Naive B cell (primary cell): Measurements from ENCODE around the gene NCOA3. TPM values are rescaled to one million over a fixed set of nuclear protein-coding genes. Genes with fewer than 3 reads are reported as not detected.

Experiments
- ATAC-seq, 2 donors: fragments of 150-1000 bp; cut with Tn5 transposase; 2 replicates each; pipeline ENCODE4 v1.10.0; 2021; ENCODE audit warnings: low read depth in 2 of 2, mild to moderate bottlenecking in 2 of 2, moderate library complexity in 2 of 2
- DNase-seq: peaks from one replicate; pipeline ENCODE4 v3.0.0; 2022
- H3K27ac Mint-ChIP-seq, 6 donors: one replicate each; pipeline ENCODE4 v1.8.0; 2020 to 2022; ENCODE audit warnings: mild to moderate bottlenecking in 6 of 6, mixed read lengths in 6 of 6, moderate library complexity in 5 of 6, inconsistent platforms in 2 of 6
- H3K27me3 Mint-ChIP-seq, 3 donors: one replicate each; pipeline ENCODE4 v1.8.0; 2021 to 2022; ENCODE audit warnings: mixed read lengths in 3 of 3, mild to moderate bottlenecking in 1 of 3
- H3K36me3 Mint-ChIP-seq, 2 donors: one replicate each; pipeline ENCODE4 v1.8.0; 2020 to 2022; ENCODE audit warnings: mixed read lengths in 2 of 2, inconsistent platforms in 1 of 2, mild to moderate bottlenecking in 1 of 2
- H3K4me1 Mint-ChIP-seq, 3 donors: one replicate each; pipeline ENCODE4 v1.8.0; 2020 to 2022; ENCODE audit warnings: mixed read lengths in 3 of 3, inconsistent platforms in 1 of 3, mild to moderate bottlenecking in 1 of 3, moderate library complexity in 1 of 3
- H3K4me3 Mint-ChIP-seq, 8 donors: one replicate each; pipeline ENCODE4 v1.8.0; 2020 to 2022; ENCODE audit warnings: mild to moderate bottlenecking in 8 of 8, mixed read lengths in 8 of 8, moderate library complexity in 8 of 8, inconsistent platforms in 2 of 8
- H3K9me3 Mint-ChIP-seq, 7 donors: one replicate each; pipeline ENCODE4 v1.8.0; 2020 to 2022; ENCODE audit warnings: mixed read lengths in 7 of 7, mild to moderate bottlenecking in 5 of 7, inconsistent platforms in 2 of 7, moderate library complexity in 1 of 7
- polyA plus RNA-seq, 6 donors: library from polyadenylated mRNA; unstranded; fragments of 300-500 nt; fragmentation: Illumina TruSeq; gene quantifications; one replicate each; pipeline ENCODE4 v1.2.3, GENCODE V29; 2021; ENCODE audit warnings: low read depth in 6 of 6

NCOA3 gene
- polyA plus RNA-seq, 6 donors from 2014 or later = 22.7 to 70.9 (median 54.1) TPM

DNA sequence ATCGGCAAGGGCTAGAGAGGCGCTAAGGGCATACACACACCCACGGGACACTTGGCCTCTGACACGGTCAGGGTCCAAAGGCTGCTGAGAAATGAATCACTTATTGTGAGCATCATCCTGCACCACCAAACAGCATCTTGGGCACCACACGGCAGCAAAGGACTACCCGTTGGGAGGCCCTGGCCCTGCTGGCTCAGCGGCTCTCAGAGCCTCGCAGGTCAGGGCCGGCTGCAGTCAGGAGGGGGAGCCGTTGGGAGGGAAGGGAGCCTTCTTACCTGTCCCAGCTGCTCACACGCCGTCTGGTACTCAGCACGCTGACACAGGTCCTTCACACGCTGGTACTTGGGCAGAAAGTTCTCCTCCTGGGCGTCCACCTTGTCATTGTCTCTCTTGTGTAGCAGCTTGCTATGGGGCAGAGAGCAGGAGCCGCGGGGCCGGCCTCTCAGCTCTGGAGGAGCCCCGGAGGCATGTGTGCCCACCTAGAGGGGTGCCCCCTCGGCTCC, 174.6 kb downstream of the NCOA3 start:
- Mint-ChIP-seq H3K27me3 (peaks cover 0 to 8% (median 4%) of the 10 kb centered on the region in 3 donors), H3K4me1 (peaks cover 0 to 9% (median 0%) of the 10 kb centered on the region in 3 donors), H3K36me3 (no peaks in the 10 kb centered on the region), H3K27ac (no peak overlapping the region), H3K9me3 (no peaks in the 10 kb centered on the region), H3K4me3 (peak overlapping the region in 1 of 8 donors; percentile 75)
- ATAC-seq = no peak
- no peak for DNase-seq

DNA sequence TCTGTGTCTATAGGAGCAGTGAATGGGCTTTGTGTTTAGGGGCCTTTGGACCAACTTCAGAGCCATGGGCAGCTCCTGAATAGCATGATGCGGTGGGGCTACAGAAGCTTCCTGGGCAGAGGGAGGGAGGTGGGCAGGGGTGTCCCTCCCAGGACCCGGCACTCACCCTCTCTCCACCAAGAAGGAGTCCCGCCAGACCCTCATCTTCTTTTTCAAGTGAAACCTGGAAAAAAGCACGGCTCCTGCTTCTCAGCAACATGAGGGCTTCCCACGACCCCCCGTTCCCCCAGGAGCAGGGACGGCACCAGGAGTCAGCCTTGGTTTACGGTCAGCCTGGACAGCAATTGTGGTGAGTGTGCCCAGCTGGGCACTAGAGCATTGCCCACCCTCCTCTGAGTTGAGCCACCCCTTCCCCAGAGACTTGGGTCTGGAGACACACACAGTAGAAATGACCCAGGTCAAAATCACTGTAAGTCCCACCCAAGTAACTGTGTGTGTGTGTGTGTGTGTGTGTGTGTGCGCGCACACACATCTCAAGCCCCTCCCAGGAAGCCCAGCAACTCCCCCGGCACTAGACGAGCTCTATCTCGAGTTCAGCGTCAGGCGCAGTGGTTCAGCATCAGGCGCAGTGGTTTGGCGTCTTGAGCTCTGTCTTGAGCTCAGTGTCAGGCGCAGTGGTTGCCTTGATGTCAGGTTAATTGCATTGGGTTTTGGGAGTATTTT, 175.4 kb downstream of the NCOA3 start:
- peaks cover 0 to 8% (median 4%) of the 10 kb centered on the region in 3 donors for H3K27me3 Mint-ChIP-seq
- H3K4me1 Mint-ChIP-seq = peaks cover 0 to 9% (median 0%) of the 10 kb centered on the region in 3 donors
- no peak overlapping the region for H3K4me3 Mint-ChIP-seq
- peak overlapping the region in 2 of 6 donors; percentile 26 to 76 for H3K27ac Mint-ChIP-seq
- H3K36me3 Mint-ChIP-seq = no peaks in the 10 kb centered on the region
- H3K9me3 Mint-ChIP-seq = no peaks in the 10 kb centered on the region
- ATAC-seq = no peak
- DNase-seq = no peak

DNA sequence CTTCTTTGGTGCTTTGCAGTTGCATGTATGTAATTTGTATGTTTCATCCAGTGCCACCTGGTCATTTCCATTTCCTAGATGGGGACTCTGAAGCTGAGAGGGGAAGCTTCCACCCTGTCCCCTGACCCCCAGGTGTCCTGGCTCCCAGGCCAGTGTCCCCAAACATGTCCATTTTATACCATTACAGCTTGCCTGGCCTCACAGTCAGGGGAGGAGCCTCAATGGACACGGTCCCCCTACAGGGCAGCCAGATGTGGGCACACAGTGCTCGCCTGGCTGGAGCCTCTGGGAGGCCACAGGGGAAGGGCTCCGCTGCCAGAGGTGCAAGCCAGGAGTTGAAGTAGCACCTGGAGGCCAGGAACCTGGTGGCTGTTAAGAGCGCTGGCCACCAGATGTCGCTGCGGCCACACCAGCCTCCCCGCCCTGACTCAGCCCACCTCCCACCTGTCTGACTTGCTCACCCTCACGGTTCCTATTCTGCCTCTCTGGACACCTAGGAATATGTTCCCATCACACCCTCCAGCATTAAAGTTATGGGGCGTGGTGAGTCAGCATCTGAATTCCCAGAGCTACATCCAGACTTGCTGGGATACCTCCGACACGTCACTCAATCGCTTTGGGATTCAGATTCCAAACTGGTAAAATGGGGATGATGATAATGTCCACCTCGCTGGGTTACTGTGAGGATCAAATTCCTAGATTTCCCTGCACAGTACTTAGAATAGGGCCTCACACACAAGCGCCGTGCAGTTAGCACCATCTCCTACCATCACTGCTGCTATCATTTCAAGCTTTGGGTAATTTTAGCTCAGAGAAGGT, 176.2 kb downstream of the NCOA3 start:
- ATAC-seq = peak; percentile 69 to 84
- peak; percentile 48 for DNase-seq
- Mint-ChIP-seq H3K4me1 (peaks cover 0 to 9% (median 0%) of the 10 kb centered on the region in 3 donors), H3K36me3 (no peaks in the 10 kb centered on the region), H3K9me3 (no peaks in the 10 kb centered on the region), H3K27ac (peak overlapping the region in 3 of 6 donors; percentile 26 to 82 (median 76)), H3K27me3 (peaks cover 0 to 8% (median 0%) of the 10 kb centered on the region in 3 donors), H3K4me3 (no peak overlapping the region)

DNA sequence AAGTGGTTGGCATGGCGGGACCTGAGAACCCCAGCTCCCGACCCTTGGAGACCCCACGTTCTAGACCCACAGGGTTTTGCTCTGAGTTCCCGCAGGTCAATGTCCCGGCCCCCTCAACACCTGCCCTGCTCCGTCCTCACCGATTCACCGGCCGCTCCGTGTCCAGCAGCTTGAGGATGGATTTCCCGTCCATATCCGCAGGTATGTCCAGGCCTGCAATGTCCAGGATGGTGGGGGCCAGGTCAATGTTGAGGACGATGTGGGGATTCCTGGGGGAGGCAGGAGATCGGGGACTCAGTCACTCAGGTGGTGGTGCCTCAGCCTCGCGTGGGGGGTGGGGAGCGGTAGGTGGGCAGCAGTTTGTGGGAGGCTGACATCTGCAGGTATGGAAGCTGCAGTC, 176.8 kb downstream of the NCOA3 start:
- H3K9me3 Mint-ChIP-seq = no peaks in the 10 kb centered on the region
- peaks cover 0 to 8% (median 0%) of the 10 kb centered on the region in 3 donors for H3K27me3 Mint-ChIP-seq
- peaks cover 0 to 9% (median 0%) of the 10 kb centered on the region in 3 donors for H3K4me1 Mint-ChIP-seq
- no peak overlapping the region for H3K27ac Mint-ChIP-seq
- ATAC-seq (no peak), DNase-seq (no peak)
- H3K36me3 Mint-ChIP-seq = no peaks in the 10 kb centered on the region
- H3K4me3 Mint-ChIP-seq = no peak overlapping the region

DNA sequence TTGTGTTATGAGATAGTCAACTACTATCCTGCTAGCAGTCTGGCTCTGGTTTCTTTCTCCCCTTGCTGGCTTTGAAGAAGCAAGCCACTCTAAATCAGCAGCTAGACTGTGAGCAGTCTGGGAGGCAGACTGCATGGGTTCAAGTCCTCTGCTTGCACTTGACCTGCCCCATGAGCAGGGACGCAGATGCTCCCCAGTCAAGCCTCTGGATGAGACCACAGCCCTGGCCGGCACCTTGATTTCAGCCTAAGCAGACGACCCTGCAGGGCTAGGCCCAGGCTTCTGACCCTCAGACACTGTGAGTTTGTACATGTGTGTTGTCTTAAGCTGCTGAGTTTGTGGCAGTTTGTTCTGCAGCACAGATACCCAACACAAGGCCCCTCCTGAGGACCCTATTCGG, 177.8 kb downstream of the NCOA3 start:
- no peak for ATAC-seq
- H3K4me1 Mint-ChIP-seq = peaks cover 0 to 9% (median 0%) of the 10 kb centered on the region in 3 donors
- H3K27ac Mint-ChIP-seq = peak overlapping the region in 1 of 6 donors; percentile 79
- H3K9me3 Mint-ChIP-seq = no peaks in the 10 kb centered on the region
- peaks cover 0 to 8% (median 0%) of the 10 kb centered on the region in 3 donors for H3K27me3 Mint-ChIP-seq
- peak overlapping the region in 1 of 8 donors; percentile 66 for H3K4me3 Mint-ChIP-seq
- DNase-seq = no peak
- H3K36me3 Mint-ChIP-seq = no peaks in the 10 kb centered on the region

DNA sequence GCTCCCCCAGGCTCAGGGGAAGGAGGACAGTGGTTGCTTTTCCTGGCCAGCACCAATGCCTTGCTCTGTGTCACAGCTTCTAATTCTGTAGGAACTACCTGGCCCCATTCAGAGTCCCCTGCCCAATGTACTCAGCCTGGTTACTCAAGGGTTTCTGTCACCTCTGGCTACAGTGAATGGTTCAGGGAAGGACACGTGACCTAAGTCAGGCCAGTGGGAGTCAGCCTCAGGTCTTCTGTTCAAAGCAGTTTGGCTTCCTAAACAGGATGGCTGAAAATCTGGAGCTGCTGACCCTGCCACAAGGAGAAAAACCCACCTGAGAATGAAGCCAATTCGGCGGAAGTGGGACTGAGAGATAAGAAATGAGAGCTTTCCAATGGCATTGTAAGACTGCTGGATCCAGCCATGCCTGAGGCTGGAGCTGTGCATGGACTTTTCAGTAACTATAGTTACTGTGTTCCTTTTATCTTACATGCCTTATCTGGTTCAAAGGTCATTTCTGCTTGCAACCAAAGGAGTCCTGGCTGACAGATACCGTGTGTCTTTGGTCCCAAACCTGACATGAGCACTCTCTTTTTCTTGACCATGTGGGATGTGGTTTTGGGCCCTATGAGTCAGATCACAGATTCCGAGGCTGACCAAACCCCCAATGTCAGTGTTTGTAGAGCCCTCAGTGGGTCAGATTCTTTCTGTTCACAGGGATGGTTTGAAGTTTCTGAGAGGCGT, 179.3 kb downstream of the NCOA3 start:
- DNase-seq (no peak), ATAC-seq (no peak)
- no peak overlapping the region for H3K4me3 Mint-ChIP-seq
- H3K36me3 Mint-ChIP-seq = no peaks in the 10 kb centered on the region
- peaks cover 0 to 8% (median 3%) of the 10 kb centered on the region in 3 donors for H3K27me3 Mint-ChIP-seq
- H3K27ac Mint-ChIP-seq = peak overlapping the region in 1 of 6 donors; percentile 26
- peaks cover 0 to 9% (median 0%) of the 10 kb centered on the region in 3 donors for H3K4me1 Mint-ChIP-seq
- H3K9me3 Mint-ChIP-seq = no peaks in the 10 kb centered on the region

DNA sequence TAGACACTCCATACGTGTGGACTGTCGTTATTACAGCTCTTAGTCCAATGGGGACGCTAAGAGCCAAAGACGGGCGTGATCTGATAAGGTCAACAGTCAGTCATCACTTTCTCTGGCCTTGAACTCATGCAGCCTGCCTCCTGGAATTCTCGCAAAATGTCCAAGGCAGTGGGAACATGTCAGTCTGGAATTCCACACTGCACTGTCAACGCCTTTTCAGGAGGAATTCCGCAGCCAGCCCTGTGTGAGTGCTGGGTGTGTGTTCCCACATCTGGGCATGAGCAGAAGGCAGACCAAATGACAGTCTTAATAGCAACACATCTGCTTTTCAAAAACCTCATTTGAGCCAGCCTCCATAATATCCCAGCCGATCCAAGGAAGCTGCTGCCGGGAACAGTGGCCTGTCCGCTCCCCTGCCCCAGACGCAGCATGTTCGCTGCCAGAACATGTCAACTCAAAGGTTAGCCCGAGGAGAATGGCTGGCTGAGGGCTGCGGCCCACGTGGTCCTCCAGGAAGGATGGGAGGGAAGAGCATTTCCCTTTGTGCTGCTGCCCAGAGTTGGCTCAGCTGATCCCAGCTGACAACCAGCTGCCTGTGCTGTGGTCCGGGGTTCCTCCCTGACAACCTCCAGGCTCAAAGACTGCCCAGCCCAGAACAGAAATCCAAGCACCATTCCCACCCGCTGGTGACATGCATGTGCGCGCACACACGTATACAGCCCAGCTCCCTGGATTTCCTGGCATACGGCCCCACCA, 180.5 kb downstream of the NCOA3 start:
- peaks cover 0 to 1% of the 10 kb centered on the region in 2 donors for H3K36me3 Mint-ChIP-seq
- H3K9me3 Mint-ChIP-seq = peaks cover 0 to under 1% (median 0%) of the 10 kb centered on the region in 7 donors
- DNase-seq (no peak), ATAC-seq (no peak)
- H3K4me1 Mint-ChIP-seq = peaks cover 0 to 9% (median 0%) of the 10 kb centered on the region in 3 donors
- peak overlapping the region in 1 of 6 donors; percentile 47 for H3K27ac Mint-ChIP-seq
- no peak overlapping the region for H3K4me3 Mint-ChIP-seq
- H3K27me3 Mint-ChIP-seq = peaks cover 0 to 9% (median 3%) of the 10 kb centered on the region in 3 donors

DNA sequence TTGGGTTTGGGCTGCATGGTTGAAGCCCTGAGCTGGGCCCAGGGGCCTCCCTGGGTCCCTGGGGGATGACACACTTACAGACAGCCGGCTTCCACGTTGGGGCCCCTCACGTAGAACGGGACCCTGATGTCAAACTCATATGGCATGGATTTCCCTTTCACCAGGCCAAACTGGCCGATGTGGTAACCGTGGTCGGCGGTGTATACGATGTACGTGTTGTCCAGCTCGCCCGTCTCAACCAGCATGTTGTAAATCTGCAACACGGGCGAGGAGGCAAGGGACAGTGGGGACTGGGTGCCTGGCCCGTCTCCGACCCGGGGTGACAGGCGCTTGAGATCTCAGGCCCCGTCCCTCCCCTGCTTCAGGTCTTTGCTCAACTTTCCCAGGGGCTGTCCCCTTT, 181.2 kb downstream of the NCOA3 start:
- peaks cover 0 to 3% (median 0%) of the 10 kb centered on the region in 3 donors for H3K4me1 Mint-ChIP-seq
- peak overlapping the region in 1 of 6 donors; percentile 47 for H3K27ac Mint-ChIP-seq
- H3K27me3 Mint-ChIP-seq = peaks cover 3 to 16% (median 7%) of the 10 kb centered on the region in 3 donors
- no peak for ATAC-seq
- peaks cover 0 to 7% (median 2%) of the 10 kb centered on the region in 7 donors for H3K9me3 Mint-ChIP-seq
- H3K4me3 Mint-ChIP-seq = no peak overlapping the region
- no peak for DNase-seq
- H3K36me3 Mint-ChIP-seq = peaks cover 0 to 8% of the 10 kb centered on the region in 2 donors

DNA sequence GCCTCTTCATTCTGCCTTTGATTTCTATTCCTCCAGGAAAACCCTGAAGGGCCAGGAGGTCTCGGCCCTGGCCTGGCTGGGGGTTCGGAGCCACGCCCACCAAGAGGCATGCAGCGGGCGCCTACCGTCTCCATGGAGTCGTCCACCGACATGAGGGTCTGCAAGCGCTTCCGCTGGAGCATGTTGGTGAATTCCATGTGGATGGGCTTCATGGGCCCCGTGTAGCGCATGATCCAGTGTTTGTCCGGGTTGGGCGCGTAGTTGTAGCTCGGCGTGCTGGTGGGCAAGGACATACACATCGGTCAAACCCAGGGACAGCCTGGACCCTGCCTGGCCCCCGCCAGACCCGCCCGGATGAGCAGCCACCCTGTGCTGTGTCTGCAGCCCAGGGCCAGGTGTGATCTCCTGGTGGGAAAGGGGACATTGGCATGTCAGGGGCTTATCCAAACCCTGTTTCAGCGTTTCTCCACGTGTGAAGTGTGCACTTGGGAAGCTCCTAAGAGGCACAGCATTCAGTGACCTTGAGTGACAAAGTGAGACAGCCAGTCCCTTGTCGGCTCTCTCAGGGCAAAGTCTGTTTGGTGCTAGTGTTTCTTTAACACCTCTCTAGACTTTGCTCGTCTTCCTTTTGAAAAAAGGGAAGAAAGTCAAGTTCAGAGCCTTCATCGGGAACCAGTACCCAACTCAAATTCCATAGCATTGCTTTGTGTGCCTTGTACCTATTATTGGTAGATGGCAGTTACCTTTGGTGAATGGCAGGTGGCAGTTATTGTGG, 182.8 kb downstream of the NCOA3 start:
- Mint-ChIP-seq H3K9me3 (peaks cover 0 to 18% (median 5%) of the 10 kb centered on the region in 7 donors), H3K27ac (no peak overlapping the region), H3K27me3 (peaks cover 3 to 11% (median 9%) of the 10 kb centered on the region in 3 donors), H3K4me3 (no peak overlapping the region), H3K4me1 (no peaks in the 10 kb centered on the region), H3K36me3 (peaks cover 0 to 18% of the 10 kb centered on the region in 2 donors)
- no peak for DNase-seq
- ATAC-seq = no peak

DNA sequence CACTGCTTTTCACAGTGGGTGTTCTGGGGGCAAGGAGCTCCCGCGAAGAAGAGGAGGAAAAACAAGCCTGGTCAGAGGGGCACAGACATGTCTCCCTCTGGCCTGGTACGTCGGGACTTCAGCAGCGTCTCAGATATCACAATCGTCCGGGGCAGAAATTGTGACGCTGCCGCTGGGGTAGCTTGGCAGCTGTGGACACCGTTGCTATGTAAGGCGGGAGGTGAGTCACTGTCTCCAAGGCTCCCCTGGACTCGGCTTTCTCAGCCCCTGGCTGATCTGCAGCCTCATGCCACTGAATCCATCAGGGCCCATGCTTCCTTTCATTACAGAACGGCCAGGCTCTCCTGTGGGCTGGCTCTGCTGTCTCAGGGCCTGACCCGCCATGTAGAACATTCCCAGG, 184.9 kb downstream of the NCOA3 start:
- Mint-ChIP-seq H3K27ac (no peak overlapping the region), H3K4me1 (no peaks in the 10 kb centered on the region)

DNA sequence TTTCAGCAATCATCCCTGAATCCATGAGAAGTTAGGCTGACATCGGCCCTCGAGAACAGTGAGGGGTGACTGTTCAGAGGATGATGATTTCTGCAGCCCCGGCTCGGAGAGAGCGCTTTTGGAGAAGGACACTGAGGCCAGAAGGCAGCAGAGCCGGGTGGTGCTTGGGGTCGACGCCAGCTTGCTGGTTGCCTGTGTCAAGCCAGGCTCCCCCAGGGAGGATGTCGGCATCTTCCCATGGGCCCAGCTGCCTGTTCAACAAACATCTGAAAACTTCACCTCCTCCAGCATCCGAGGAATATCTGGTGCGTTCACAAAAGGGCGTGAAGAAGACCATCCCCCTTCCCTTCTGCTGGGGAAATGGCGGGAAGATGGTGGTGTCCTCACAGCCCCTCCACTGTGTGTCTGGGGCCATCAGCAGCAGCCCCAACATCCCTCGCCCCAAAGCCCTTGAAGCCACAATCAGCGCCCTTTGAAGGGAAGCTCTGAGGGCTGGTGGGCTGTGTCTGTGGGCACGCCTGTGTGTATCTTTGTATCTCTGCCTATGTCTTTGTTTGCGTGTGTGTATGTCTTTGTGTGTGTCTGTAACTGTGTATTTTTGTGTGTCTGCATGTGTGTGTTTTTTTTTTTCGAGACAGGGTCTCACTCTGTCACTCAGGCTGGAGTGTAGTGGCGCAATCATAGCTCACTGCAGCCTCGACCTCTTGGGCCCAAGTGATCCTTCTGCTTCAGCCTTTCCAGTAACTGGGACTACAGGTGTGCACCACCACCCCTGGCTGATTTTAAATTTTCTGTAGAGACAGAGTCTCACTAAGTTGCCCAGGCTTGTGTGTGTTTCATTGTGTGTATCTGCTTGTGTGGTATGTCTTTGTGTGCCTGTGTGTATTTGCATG, 185.7 kb downstream of the NCOA3 start:
- Mint-ChIP-seq H3K9me3 (peaks cover 15 to 45% (median 31%) of the 10 kb centered on the region in 7 donors), H3K36me3 (peaks cover 0 to 41% of the 10 kb centered on the region in 2 donors), H3K4me1 (no peaks in the 10 kb centered on the region)

More for the DNA sequence above, 184.9 kb downstream of the NCOA3 start:
- peaks cover 14 to 37% (median 23%) of the 10 kb centered on the region in 7 donors for H3K9me3 Mint-ChIP-seq
- no peak for DNase-seq
- peaks cover 0 to 38% of the 10 kb centered on the region in 2 donors for H3K36me3 Mint-ChIP-seq
- peaks cover 3 to 20% (median 16%) of the 10 kb centered on the region in 3 donors for H3K27me3 Mint-ChIP-seq
- ATAC-seq = no peak
- no peak overlapping the region for H3K4me3 Mint-ChIP-seq

More for the DNA sequence above, 185.7 kb downstream of the NCOA3 start:
- ATAC-seq (no peak), DNase-seq (no peak)
- H3K27me3 Mint-ChIP-seq = peaks cover 3 to 20% (median 16%) of the 10 kb centered on the region in 3 donors
- no peak overlapping the region for H3K27ac Mint-ChIP-seq
- no peak overlapping the region for H3K4me3 Mint-ChIP-seq
